Immature natural killer cell (primary cell): ENCODE measurements around the gene TNPO3. TPM values are rescaled to one million over a fixed set of nuclear protein-coding genes. Genes with fewer than 3 reads are reported as not detected.
A peak's percentile ranks its signal among the peaks of the same experiment; 100 is the strongest.
"Not testable (repeated sequence)": the region's sequence is repeated elsewhere in the genome, so short reads cannot be mapped to it uniquely, and the experiment has no call there.

ENCODE experiments used
- DNase-seq, 3 donors: peaks; one replicate each; pipeline ENCODE4 v3.0.0; 2022; ENCODE audit warnings: mixed read lengths in 1 of 3
- H3K27ac Mint-ChIP-seq, 6 donors: one replicate each; pipeline ENCODE4 v1.8.0; 2020; ENCODE audit warnings: mixed read lengths in 6 of 6, mild to moderate bottlenecking in 5 of 6, inconsistent platforms in 4 of 6, moderate library complexity in 3 of 6
- H3K27me3 Mint-ChIP-seq, 3 donors: one replicate each; pipeline ENCODE4 v1.8.0; 2020 to 2021; ENCODE audit warnings: low read depth in 3 of 3, mild to moderate bottlenecking in 3 of 3, mixed read lengths in 3 of 3, moderate library complexity in 3 of 3, inconsistent platforms in 1 of 3
- H3K36me3 Mint-ChIP-seq, 3 donors: one replicate each; pipeline ENCODE4 v1.8.0; 2020; ENCODE audit warnings: mixed read lengths in 3 of 3, inconsistent platforms in 2 of 3, mild to moderate bottlenecking in 2 of 3
- H3K4me1 Mint-ChIP-seq, 2 donors: one replicate each; pipeline ENCODE4 v1.8.0; 2020; ENCODE audit warnings: inconsistent platforms in 2 of 2, mild to moderate bottlenecking in 2 of 2, mixed read lengths in 2 of 2, moderate library complexity in 1 of 2
- H3K4me3 Mint-ChIP-seq, 5 donors: one replicate each; pipeline ENCODE4 v1.8.0; 2020; ENCODE audit warnings: mild to moderate bottlenecking in 5 of 5, mixed read lengths in 5 of 5, inconsistent platforms in 3 of 5, moderate library complexity in 3 of 5
- H3K9me3 Mint-ChIP-seq, 6 donors: one replicate each; pipeline ENCODE4 v1.8.0; 2020; ENCODE audit warnings: mild to moderate bottlenecking in 6 of 6, mixed read lengths in 6 of 6, inconsistent platforms in 4 of 6, moderate library complexity in 3 of 6
- polyA plus RNA-seq, 3 donors: library from polyadenylated mRNA; unstranded; fragments of 300-500 nt; fragmentation: Illumina TruSeq; gene quantifications; one replicate each; pipeline ENCODE4 v1.2.3, GENCODE V29; 2021

TNPO3 gene
- polyA plus RNA-seq, 3 donors from 2014 or later: 26.3 to 49.4 (median 41.9) TPM

DNA sequence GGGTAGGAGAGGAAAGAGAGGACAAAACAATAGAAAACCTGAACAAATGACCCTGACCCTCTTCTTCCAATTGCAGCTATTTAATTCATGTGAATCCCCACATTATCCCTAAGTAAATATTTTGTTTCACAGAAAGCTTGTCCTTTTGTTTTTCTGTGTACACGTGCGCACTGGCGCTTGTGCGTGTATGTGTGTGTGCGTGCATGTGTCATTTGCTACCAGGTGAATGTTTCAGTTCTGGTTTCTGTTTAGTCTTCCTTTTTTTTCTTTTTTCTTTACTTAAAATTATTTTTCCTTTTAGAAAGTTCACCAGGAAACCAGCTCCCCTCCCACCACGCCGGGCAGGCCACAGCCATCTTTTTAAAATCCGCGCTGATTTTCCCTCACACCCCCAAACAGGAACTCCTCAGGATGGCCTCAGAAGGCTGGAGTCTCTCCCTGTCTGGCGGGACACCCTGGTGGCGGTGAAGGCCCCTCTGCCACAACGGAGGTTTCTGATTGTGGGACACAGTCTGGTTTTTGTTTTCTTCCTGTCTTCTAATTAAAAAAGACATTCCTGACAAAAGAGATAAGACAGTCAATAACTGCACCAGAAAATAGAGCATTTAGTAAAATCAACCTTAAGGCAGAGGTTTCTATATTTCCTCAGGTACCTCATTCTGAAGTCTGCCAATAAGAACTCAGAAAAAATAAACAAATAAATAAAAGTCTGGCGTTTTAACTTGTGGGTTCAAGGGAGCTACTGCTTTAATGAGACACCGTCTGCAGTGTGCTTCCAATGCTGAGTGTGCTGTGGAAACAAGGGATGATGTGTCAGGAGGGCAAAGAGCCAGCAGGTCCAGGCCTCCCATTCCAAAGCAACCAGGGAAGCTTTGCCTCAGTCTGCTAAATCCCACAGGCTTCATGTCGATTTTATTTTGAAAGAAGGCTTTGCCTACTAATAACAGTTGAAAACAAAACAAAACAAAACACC is 99.8 kb downstream of the TNPO3 start:
- DNase-seq: no peak
- Mint-ChIP-seq H3K9me3 (no peaks in the 10 kb centered on the region), H3K27ac (peak overlapping the region in 3 of 6 donors; percentile 65 to 71 (median 71)), H3K4me1 (no peaks in the 10 kb centered on the region), H3K27me3 (peaks cover 0 to 3% (median 2%) of the 10 kb centered on the region in 3 donors), H3K4me3 (no peak overlapping the region), H3K36me3 (peaks cover 22 to 53% (median 23%) of the 10 kb centered on the region in 3 donors)

GRCh38 chr7:128954150-128954549 is 100.8 kb downstream of the TNPO3 start:
- Mint-ChIP-seq H3K4me1 (no peaks in the 10 kb centered on the region), H3K27ac (peak overlapping the region in 2 of 6 donors; percentile 17 to 58), H3K9me3 (no peaks in the 10 kb centered on the region), H3K36me3 (peaks cover 20 to 51% (median 22%) of the 10 kb centered on the region in 3 donors), H3K4me3 (no peak overlapping the region), H3K27me3 (peaks cover 0 to 3% (median 0%) of the 10 kb centered on the region in 3 donors)
- no peak for DNase-seq

- Mint-ChIP-seq H3K27me3 (peaks cover 0 to 3% (median 0%) of the 10 kb centered on the region in 3 donors), H3K4me1 (no peaks in the 10 kb centered on the region), H3K4me3 (no peak overlapping the region)
Observed at GRCh38 chr7:128951296-128951695, 103.6 kb downstream of the TNPO3 start.

GRCh38 chr7:128948976-128949760 is 105.7 kb downstream of the TNPO3 start:
- Mint-ChIP-seq H3K9me3 (no peaks in the 10 kb centered on the region), H3K36me3 (peaks cover 0 to 29% (median 6%) of the 10 kb centered on the region in 3 donors), H3K4me3 (no peak overlapping the region), H3K27me3 (peaks cover 0 to 3% (median 0%) of the 10 kb centered on the region in 3 donors), H3K27ac (no peak overlapping the region), H3K4me1 (no peaks in the 10 kb centered on the region)
- no peak for DNase-seq

More at GRCh38 chr7:128951296-128951695, 103.6 kb downstream of the TNPO3 start:
- no peak for DNase-seq
- Mint-ChIP-seq H3K36me3 (peaks cover 6 to 36% (median 7%) of the 10 kb centered on the region in 3 donors), H3K9me3 (no peaks in the 10 kb centered on the region), H3K27ac (peak overlapping the region in 2 of 6 donors; percentile 43 to 45)

GRCh38 chr7:128948312-128948973 is 106.5 kb downstream of the TNPO3 start:
- Mint-ChIP-seq H3K27me3 (peaks cover 0 to 3% (median 0%) of the 10 kb centered on the region in 3 donors), H3K4me1 (no peaks in the 10 kb centered on the region), H3K27ac (no peak overlapping the region), H3K4me3 (no peak overlapping the region), H3K9me3 (no peaks in the 10 kb centered on the region), H3K36me3 (peaks cover 0 to 24% (median 5%) of the 10 kb centered on the region in 3 donors)
- no peak for DNase-seq

DNA sequence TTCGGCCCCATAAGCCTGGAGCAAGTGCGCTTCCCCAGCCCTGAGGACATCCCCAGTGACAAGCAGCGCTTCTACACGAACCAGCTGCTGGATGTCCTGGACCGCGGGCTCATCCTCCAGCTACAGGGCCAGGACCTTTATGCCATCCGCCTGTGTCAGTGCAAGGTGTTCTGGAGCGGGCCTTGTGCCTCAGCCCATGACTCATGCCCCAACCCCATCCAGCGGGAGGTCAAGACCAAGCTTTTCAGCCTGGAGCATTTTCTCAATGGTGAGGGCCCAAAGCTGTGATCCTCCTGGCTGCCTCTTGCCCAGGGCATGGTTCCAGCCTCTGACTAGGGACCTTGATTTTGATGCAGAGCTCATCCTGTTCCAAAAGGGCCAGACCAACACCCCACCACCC is 107.1 kb downstream of the TNPO3 start:
- peaks cover 0 to 18% (median 0%) of the 10 kb centered on the region in 3 donors for H3K36me3 Mint-ChIP-seq
- no peaks in the 10 kb centered on the region for H3K4me1 Mint-ChIP-seq
- H3K4me3 Mint-ChIP-seq: no peak overlapping the region
- H3K27me3 Mint-ChIP-seq: peaks cover 0 to 3% (median 0%) of the 10 kb centered on the region in 3 donors
- no peak overlapping the region for H3K27ac Mint-ChIP-seq
- DNase-seq: no peak
- H3K9me3 Mint-ChIP-seq: no peaks in the 10 kb centered on the region

DNA sequence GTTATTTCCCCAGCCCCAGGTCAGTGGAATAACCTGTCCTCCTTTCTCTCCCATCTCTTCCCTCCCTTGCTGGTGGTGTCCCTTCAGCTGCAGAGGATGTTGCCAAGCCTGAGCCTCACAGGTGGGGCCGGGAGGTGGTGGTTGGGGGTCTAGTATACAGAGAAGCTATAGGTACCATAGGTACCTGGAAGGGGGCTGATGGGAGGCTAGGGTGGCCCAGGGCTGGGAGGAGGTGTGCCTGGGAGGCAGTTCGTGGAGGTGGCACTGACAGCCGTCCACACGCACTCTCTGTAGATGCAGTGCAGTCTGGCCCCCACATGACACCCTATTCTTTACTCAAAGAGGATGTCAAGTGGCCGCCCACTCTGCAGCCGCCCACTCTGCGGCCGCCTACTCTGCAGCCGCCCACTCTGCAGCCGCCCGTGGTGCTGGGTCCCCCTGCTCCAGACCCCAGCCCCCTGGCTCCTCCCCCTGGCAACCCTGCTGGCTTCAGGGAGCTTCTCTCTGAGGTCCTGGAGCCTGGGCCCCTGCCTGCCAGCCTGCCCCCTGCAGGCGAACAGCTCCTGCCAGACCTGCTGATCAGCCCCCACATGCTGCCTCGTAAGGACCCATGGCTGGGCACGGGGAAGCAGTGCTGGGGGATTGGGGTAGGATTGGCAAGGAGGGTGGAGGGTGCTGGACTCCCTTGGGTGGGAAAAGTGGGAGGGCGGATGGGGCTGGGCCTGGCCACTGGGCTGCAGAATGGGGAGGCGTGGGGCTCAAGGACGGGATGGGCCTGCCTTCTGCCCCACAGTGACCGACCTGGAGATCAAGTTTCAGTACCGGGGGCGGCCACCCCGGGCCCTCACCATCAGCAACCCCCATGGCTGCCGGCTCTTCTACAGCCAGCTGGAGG is 107.7 kb downstream of the TNPO3 start:
- Mint-ChIP-seq H3K27me3 (peaks cover 0 to 3% (median 0%) of the 10 kb centered on the region in 3 donors), H3K27ac (no peak overlapping the region), H3K36me3 (peaks cover 0 to 18% (median 0%) of the 10 kb centered on the region in 3 donors), H3K9me3 (no peaks in the 10 kb centered on the region), H3K4me3 (no peak overlapping the region), H3K4me1 (no peaks in the 10 kb centered on the region)
- DNase-seq: no peak

GRCh38 chr7:128945668-128946366 is 109.1 kb downstream of the TNPO3 start:
- peaks cover 0 to 11% (median 0%) of the 10 kb centered on the region in 3 donors for H3K36me3 Mint-ChIP-seq
- H3K27ac Mint-ChIP-seq: no peak overlapping the region
- no peak for DNase-seq
- H3K9me3 Mint-ChIP-seq: no peaks in the 10 kb centered on the region
- H3K27me3 Mint-ChIP-seq: peaks cover 0 to 4% (median 0%) of the 10 kb centered on the region in 3 donors
- peaks cover 8 to 9% of the 10 kb centered on the region in 2 donors for H3K4me1 Mint-ChIP-seq
- no peak overlapping the region for H3K4me3 Mint-ChIP-seq

DNA sequence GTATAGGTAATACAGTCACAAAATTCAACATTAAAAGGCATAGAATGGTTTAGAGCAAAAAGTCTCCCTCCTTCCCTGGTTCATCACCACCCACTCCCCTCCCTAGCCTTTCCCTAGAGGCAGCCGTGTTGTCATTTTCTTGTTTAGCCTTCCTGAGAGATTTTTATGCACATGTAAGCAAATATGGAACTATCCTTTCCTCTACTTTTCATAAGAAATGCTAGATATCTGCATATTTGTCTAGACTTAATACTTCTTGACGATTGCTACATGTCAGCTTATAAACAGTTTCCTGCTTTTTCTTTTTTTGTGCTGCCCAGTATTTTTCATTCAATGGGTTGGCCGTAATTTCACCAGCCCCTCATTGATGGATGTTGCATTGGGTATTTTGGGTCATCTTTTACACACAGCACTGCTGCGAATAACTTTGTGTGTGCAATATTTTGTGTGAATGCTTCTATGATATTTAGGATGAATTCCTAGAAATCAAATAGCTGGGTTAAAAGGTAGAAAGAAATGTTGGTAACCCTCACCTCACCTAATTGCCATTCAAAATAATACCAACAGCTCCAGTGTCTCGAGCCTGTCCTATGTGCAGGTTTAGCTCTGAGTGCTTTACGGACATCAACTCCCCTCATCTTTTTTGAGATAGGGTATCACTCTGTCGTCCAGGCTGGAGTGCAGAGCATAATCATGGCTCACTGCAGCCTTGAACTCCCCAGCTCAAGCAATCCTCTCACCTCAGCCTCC is 110.2 kb downstream of the TNPO3 start:
- Mint-ChIP-seq H3K4me1 (peaks cover 20 to 21% of the 10 kb centered on the region in 2 donors), H3K4me3 (no peak overlapping the region), H3K27ac (no peak overlapping the region), H3K36me3 (peaks cover 0 to 5% (median 0%) of the 10 kb centered on the region in 3 donors), H3K9me3 (no peaks in the 10 kb centered on the region), H3K27me3 (peaks cover 0 to 4% (median 0%) of the 10 kb centered on the region in 3 donors)
- DNase-seq: no peak

GRCh38 chr7:128943251-128943650 is 111.7 kb downstream of the TNPO3 start:
- H3K4me3 Mint-ChIP-seq, DNase-seq, H3K9me3 Mint-ChIP-seq, H3K27me3 Mint-ChIP-seq, H3K36me3 Mint-ChIP-seq: not testable (repeated sequence)
- Mint-ChIP-seq H3K27ac (peak overlapping the region in 1 of 6 donors; percentile 17), H3K4me1 (peaks cover 30 to 31% of the 10 kb centered on the region in 2 donors)

GRCh38 chr7:128941946-128942526 is 112.9 kb downstream of the TNPO3 start:
- Mint-ChIP-seq H3K4me3 (no peak overlapping the region), H3K27ac (no peak overlapping the region)

More at GRCh38 chr7:128941946-128942526, 112.9 kb downstream of the TNPO3 start:
- H3K27me3 Mint-ChIP-seq: peaks cover 0 to 6% (median 5%) of the 10 kb centered on the region in 3 donors
- peaks cover 0 to 5% (median 0%) of the 10 kb centered on the region in 3 donors for H3K36me3 Mint-ChIP-seq
- H3K9me3 Mint-ChIP-seq: no peaks in the 10 kb centered on the region
- DNase-seq: no peak
- peaks cover 35 to 36% of the 10 kb centered on the region in 2 donors for H3K4me1 Mint-ChIP-seq
